ENCODE results near the gene RASSF5. TPM values are rescaled to one million over a fixed set of nuclear protein-coding genes. Genes with fewer than 3 reads are reported as not detected.

RASSF5 gene
- total RNA-seq, 1 experiment from 2014 or later, result 27.2 TPM

DNA sequence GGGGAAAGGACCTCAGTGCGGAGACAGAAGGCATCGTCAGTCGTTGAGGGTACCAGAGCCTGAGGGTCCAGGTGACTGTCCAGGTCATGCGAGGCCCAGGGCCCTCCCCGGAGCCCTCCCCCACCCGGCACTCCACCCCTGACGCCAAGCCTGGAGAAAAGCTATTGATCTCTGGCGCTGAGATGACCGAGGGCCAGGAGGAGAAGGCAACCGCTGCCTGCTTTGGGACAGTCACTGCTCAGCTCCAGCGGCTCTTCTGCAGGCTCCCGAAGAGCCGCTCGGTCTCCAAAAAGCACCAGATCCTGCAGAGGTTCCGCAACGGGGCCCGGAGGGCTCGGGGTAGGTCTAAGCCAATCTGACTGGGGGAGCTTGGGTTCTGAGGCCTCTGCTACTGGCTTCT lies 10.9 kb downstream of the RASSF5 start:
- H3K4me1 ChIP-seq (ENCODE audit: low read length), result no peaks in the 10 kb centered on the region
- H3K79me2 ChIP-seq (ENCODE audit: low read length), result no peaks in the 10 kb centered on the region
- H3K4me3 ChIP-seq (ENCODE audit: low read length), result no peak overlapping the region
- no peaks in the 10 kb centered on the region for H3K36me3 ChIP-seq (ENCODE audit: insufficient read depth, low read length)
- no peak overlapping the region for H3K4me2 ChIP-seq (ENCODE audit: low read depth, low read length, poor library complexity, severe bottlenecking)
- no peak for DNase-seq
- H3K27ac ChIP-seq (ENCODE audit: low read length), result no peak overlapping the region
- H3K9me2 ChIP-seq (replicated peaks; ENCODE audit: insufficient read depth, low read length), result no peaks in the 10 kb centered on the region
- no peak overlapping the region for H2AFZ ChIP-seq (ENCODE audit: low read length)
- no peaks in the 10 kb centered on the region for H3K27me3 ChIP-seq (ENCODE audit: low read length)
- no peak overlapping the region for H3K9ac ChIP-seq (ENCODE audit: low read length)
- no peaks in the 10 kb centered on the region; the same call in 1 of the 2 replicates for H4K20me1 ChIP-seq (ENCODE audit: insufficient read depth, low read depth, low read length)
- H3K9me3 ChIP-seq (ENCODE audit: low read length), result no peaks in the 10 kb centered on the region

DNA sequence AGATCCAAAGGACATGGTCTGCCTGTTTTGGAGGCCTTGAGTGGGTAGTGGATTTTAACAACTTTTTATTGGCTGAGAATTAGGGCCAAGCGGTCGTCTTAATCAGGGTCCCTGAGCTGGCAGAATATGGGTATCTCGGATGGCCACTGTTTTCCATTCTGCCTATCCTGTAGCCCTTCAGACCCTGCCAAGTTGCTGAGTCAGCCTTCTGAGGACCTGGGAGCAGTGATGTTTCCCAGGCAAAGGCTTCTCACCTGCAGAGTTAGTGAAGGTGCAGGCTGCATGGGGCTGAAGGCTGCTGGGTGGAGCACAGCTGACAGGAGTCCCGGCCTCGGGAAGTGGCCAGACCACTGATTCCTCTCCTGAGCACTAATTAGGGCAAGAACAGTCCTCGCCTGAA lies 11.4 kb downstream of the RASSF5 start:
- H3K36me3 ChIP-seq (ENCODE audit: insufficient read depth, low read length), result no peaks in the 10 kb centered on the region
- no peak overlapping the region for H3K9ac ChIP-seq (ENCODE audit: low read length)
- H4K20me1 ChIP-seq (ENCODE audit: insufficient read depth, low read depth, low read length), result no peaks in the 10 kb centered on the region; the same call in 1 of the 2 replicates
- H2AFZ ChIP-seq (ENCODE audit: low read length), result no peak overlapping the region
- DNase-seq, result no peak
- H3K27ac ChIP-seq (ENCODE audit: low read length), result no peak overlapping the region
- H3K9me2 ChIP-seq (replicated peaks; ENCODE audit: insufficient read depth, low read length), result no peaks in the 10 kb centered on the region
- no peaks in the 10 kb centered on the region for H3K9me3 ChIP-seq (ENCODE audit: low read length)
- H3K4me2 ChIP-seq (ENCODE audit: low read depth, low read length, poor library complexity, severe bottlenecking), result no peak overlapping the region
- H3K27me3 ChIP-seq (ENCODE audit: low read length), result no peaks in the 10 kb centered on the region
- H3K79me2 ChIP-seq (ENCODE audit: low read length), result no peaks in the 10 kb centered on the region
- H3K4me1 ChIP-seq (ENCODE audit: low read length), result no peaks in the 10 kb centered on the region
- H3K4me3 ChIP-seq (ENCODE audit: low read length), result no peak overlapping the region

DNA sequence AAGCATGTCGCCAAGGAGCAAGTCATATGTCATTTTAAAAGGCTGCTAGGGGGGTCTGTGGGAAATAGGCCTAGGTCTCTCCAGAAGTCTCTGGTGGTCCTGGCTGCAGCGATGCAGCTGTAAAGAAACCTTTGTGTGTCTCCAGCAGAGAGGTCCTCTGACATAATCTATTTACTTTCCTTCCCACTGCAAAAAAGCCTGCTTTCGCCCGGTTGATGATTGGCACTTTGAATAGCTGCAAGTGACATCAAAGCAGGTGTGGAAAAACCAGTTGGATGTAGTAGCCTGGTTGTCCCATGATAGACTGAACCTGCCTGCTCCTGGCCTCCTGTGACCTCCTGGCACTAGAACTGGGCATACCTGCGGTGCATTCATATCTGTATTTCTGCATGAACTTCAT lies 13.8 kb downstream of the RASSF5 start:
- no peak overlapping the region for H3K9ac ChIP-seq (ENCODE audit: low read length)
- no peaks in the 10 kb centered on the region for H3K79me2 ChIP-seq (ENCODE audit: low read length)
- DNase-seq, result no peak
- peaks cover 3% of the 10 kb centered on the region for H3K4me1 ChIP-seq (ENCODE audit: low read length)
- H3K9me3 ChIP-seq (ENCODE audit: low read length), result no peaks in the 10 kb centered on the region
- no peak overlapping the region for H2AFZ ChIP-seq (ENCODE audit: low read length)
- H3K4me3 ChIP-seq (ENCODE audit: low read length), result no peak overlapping the region
- no peaks in the 10 kb centered on the region for H3K36me3 ChIP-seq (ENCODE audit: insufficient read depth, low read length)
- H3K27me3 ChIP-seq (ENCODE audit: low read length), result no peaks in the 10 kb centered on the region
- no peak overlapping the region for H3K27ac ChIP-seq (ENCODE audit: low read length)
- no peak overlapping the region for H3K4me2 ChIP-seq (ENCODE audit: low read depth, low read length, poor library complexity, severe bottlenecking)
- no peaks in the 10 kb centered on the region for H3K9me2 ChIP-seq (replicated peaks; ENCODE audit: insufficient read depth, low read length)
- no peaks in the 10 kb centered on the region for H4K20me1 ChIP-seq (ENCODE audit: insufficient read depth, low read depth, low read length)

DNA sequence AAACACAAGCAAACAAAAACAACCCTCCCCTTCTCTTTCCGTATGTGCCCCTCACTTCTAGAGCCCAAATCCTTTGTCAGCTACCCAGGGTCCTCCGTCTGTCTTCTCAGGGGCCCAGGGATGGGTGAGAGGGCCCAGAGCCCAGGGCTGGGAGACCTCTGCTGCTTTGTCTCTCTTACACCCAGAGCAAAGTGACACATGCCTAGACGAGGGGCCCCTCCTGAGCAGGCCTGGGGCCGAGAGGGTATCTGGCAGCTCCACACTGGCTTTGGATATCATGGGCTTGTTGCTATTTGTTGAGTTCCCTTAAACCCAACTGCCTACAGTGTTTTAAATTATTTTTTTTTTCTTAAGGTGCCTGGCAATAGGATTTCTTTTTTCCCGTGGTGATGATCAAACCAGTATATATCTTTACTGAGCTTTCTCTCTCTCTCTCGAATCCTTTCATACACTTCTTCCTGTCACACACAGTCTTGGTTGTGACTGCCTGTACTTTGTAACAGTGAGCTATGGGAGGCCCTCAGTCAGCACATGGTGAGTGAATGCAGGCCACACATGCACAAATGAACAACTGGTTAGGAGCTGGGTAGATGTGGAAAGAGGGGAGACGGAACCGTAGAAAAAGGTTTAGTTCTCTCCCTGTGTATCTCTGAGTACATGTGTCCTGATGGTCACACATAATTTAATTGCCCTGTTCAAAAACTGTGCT lies 14.5 kb downstream of the RASSF5 start:
- Histone ChIP-seq H3K9ac (ENCODE audit: low read length) (no peak overlapping the region), H3K27ac (ENCODE audit: low read length) (no peak overlapping the region), H3K36me3 (ENCODE audit: insufficient read depth, low read length) (no peaks in the 10 kb centered on the region), H2AFZ (ENCODE audit: low read length) (no peak overlapping the region), H3K4me3 (ENCODE audit: low read length) (no peak overlapping the region), H4K20me1 (ENCODE audit: insufficient read depth, low read depth, low read length) (no peaks in the 10 kb centered on the region), H3K4me1 (ENCODE audit: low read length) (peaks cover 10% of the 10 kb centered on the region), H3K79me2 (ENCODE audit: low read length) (no peaks in the 10 kb centered on the region), H3K9me2 (replicated peaks; ENCODE audit: insufficient read depth, low read length) (no peaks in the 10 kb centered on the region), H3K9me3 (ENCODE audit: low read length) (no peaks in the 10 kb centered on the region), H3K27me3 (ENCODE audit: low read length) (no peaks in the 10 kb centered on the region), H3K4me2 (ENCODE audit: low read depth, low read length, poor library complexity, severe bottlenecking) (no peak overlapping the region)
- no peak for DNase-seq

DNA sequence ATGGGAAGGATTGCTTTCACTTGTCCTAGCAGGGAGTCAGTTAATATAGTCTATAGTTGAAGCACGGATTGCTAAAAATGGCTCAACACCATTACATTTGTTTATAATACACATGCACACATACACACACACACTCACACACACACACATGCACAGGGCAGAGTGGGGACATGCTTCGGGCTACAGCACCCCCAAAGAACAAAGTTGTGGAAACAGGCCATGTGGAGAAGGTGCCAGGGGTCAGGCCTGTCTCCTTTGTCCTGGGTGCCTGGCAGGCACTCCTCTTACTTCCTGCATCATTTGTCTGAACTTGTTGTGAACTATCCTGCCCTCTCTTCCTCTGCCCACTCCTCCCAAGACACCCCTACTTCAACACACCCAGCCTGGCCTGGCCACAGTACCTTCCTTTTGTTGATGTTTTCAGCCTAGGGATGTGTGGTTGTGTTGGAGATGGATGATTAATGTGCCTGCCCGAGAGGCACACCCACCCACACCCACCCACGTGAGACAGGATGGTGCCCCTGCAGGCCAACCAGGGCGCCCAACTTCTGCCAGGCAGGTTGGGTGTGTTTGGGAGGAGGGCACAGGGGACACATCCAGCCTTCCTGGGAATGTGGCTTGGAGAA lies 17.5 kb downstream of the RASSF5 start:
- no peak overlapping the region for H3K4me3 ChIP-seq (ENCODE audit: low read length)
- no peak overlapping the region for H3K4me2 ChIP-seq (ENCODE audit: low read depth, low read length, poor library complexity, severe bottlenecking)
- no peaks in the 10 kb centered on the region for H3K36me3 ChIP-seq (ENCODE audit: insufficient read depth, low read length)
- H3K4me1 ChIP-seq (ENCODE audit: low read length), result peaks cover 14% of the 10 kb centered on the region
- H3K9me3 ChIP-seq (ENCODE audit: low read length), result no peaks in the 10 kb centered on the region
- no peak overlapping the region; the same call in 1 of the 2 replicates for H2AFZ ChIP-seq (ENCODE audit: low read length)
- DNase-seq, result no peak
- H3K27me3 ChIP-seq (ENCODE audit: low read length), result no peaks in the 10 kb centered on the region
- no peak overlapping the region for H3K27ac ChIP-seq (ENCODE audit: low read length)
- H3K9me2 ChIP-seq (replicated peaks; ENCODE audit: insufficient read depth, low read length), result no peaks in the 10 kb centered on the region
- no peak overlapping the region for H3K9ac ChIP-seq (ENCODE audit: low read length)
- no peaks in the 10 kb centered on the region for H4K20me1 ChIP-seq (ENCODE audit: insufficient read depth, low read depth, low read length)
- no peaks in the 10 kb centered on the region for H3K79me2 ChIP-seq (ENCODE audit: low read length)

DNA sequence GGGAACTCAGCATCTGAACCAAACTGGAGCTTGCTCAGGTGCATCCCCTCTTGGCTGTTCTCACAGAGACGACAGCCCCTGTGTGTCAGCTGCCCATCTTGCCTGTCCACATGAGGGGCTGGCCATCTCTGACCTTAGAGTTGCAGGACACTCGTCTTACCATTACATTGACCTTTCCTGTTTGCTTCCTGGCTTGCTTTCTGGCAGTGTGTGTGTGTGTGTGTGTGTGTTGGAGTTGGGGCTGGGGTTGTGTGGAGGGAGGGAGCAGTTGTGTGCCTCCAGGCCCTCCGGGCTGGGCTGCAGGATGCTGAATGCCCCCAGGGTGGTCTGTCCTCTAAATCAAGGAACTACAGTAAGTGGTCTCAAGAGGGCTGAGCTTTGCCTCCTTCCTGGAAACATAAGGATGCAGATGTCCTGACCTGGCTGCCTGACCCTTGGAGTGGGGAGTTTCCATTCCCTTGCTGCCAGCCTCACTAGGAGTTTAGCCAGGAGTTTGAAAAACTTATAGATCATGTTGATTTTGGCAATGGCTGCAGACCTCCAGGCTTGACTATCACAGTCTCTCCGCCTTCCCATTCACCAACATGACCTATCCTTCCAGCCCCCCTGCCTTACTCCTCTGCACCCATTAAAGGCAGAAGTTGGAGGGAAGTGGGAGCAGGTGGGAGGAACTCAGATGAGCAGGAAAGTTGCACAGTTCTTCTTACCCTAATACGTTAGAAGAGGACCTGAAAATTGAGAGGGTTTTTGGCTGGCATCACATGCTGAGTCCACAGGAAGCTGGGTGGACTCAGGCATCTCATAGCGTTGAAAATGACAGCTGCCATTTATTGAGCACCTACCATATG lies 19.0 kb downstream of the RASSF5 start:
- H3K27ac ChIP-seq (ENCODE audit: low read length), result no peak overlapping the region
- H3K9me3 ChIP-seq (ENCODE audit: low read length), result no peaks in the 10 kb centered on the region
- peaks cover 14% of the 10 kb centered on the region for H3K4me1 ChIP-seq (ENCODE audit: low read length)
- H3K36me3 ChIP-seq (ENCODE audit: insufficient read depth, low read length), result no peaks in the 10 kb centered on the region
- peak; percentile 45 for DNase-seq
- no peaks in the 10 kb centered on the region for H3K27me3 ChIP-seq (ENCODE audit: low read length)
- H3K9me2 ChIP-seq (replicated peaks; ENCODE audit: insufficient read depth, low read length), result no peaks in the 10 kb centered on the region
- H3K4me3 ChIP-seq (ENCODE audit: low read length), result no peak overlapping the region
- H3K4me2 ChIP-seq (ENCODE audit: low read depth, low read length, poor library complexity, severe bottlenecking), result peak overlapping the region; percentile 15
- H2AFZ ChIP-seq (ENCODE audit: low read length), result no peak overlapping the region
- H4K20me1 ChIP-seq (ENCODE audit: insufficient read depth, low read depth, low read length), result no peaks in the 10 kb centered on the region
- H3K79me2 ChIP-seq (ENCODE audit: low read length), result no peaks in the 10 kb centered on the region
- no peak overlapping the region for H3K9ac ChIP-seq (ENCODE audit: low read length)

DNA sequence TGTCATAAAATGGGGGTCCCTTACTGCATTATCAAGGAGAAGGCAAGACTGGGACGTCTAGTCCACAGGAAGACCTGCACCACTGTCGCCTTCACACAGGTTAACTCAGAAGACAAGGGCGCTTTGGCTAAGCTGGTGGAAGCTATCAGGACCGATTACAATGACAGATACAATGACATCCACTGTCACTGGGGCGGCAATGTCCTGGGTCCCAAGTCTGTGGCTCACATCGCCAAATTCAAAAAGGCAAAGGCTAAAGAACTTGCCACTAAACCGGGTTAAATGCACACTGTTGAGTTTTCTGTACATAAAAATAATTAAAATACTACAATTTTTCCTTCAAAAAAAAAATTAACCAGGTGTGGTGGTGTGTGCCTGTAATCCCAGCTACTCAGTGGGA lies 22.1 kb downstream of the RASSF5 start:
- Histone ChIP-seq H2AFZ (ENCODE audit: low read length) (no peak overlapping the region), H3K27me3 (ENCODE audit: low read length) (no peaks in the 10 kb centered on the region), H3K9me3 (ENCODE audit: low read length) (no peaks in the 10 kb centered on the region), H3K9me2 (replicated peaks; ENCODE audit: insufficient read depth, low read length) (no peaks in the 10 kb centered on the region), H3K4me2 (ENCODE audit: low read depth, low read length, poor library complexity, severe bottlenecking) (no peak overlapping the region), H3K4me1 (ENCODE audit: low read length) (peaks cover 14% of the 10 kb centered on the region), H3K27ac (ENCODE audit: low read length) (no peak overlapping the region), H3K79me2 (ENCODE audit: low read length) (no peaks in the 10 kb centered on the region), H3K4me3 (ENCODE audit: low read length) (no peak overlapping the region), H3K36me3 (ENCODE audit: insufficient read depth, low read length) (no peaks in the 10 kb centered on the region), H4K20me1 (ENCODE audit: insufficient read depth, low read depth, low read length) (no peaks in the 10 kb centered on the region), H3K9ac (ENCODE audit: low read length) (no peak overlapping the region)
- no peak for DNase-seq

DNA sequence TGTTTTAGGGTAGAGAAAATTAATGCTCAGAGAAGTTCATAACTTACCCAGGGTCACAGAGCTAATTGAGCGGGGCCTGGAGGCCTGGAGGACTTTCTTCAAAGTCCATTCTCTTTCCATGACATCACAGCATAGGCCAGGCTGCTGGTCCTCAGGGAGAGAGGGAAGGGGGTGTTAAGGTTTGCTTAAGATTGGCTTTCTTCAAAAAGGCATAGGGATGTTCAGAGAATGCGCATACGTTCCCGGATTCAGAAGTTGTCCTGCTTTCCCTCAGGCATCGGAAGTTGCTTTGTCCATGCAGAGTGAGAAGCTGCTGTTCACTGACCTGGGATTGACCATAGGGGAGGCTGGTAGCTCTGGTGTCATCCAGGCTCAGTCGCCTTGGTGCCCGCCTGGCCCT lies 25.0 kb downstream of the RASSF5 start:
- H3K9me3 ChIP-seq (ENCODE audit: low read length), result no peaks in the 10 kb centered on the region
- no peak overlapping the region for H3K9ac ChIP-seq (ENCODE audit: low read length)
- no peak for DNase-seq
- no peaks in the 10 kb centered on the region for H4K20me1 ChIP-seq (ENCODE audit: insufficient read depth, low read depth, low read length)
- no peaks in the 10 kb centered on the region for H3K36me3 ChIP-seq (ENCODE audit: insufficient read depth, low read length)
- H3K4me3 ChIP-seq (ENCODE audit: low read length), result no peak overlapping the region
- no peak overlapping the region for H2AFZ ChIP-seq (ENCODE audit: low read length)
- no peaks in the 10 kb centered on the region for H3K4me1 ChIP-seq (ENCODE audit: low read length)
- H3K4me2 ChIP-seq (ENCODE audit: low read depth, low read length, poor library complexity, severe bottlenecking), result no peak overlapping the region
- H3K27ac ChIP-seq (ENCODE audit: low read length), result no peak overlapping the region
- no peaks in the 10 kb centered on the region for H3K27me3 ChIP-seq (ENCODE audit: low read length)
- H3K79me2 ChIP-seq (ENCODE audit: low read length), result no peaks in the 10 kb centered on the region
- no peaks in the 10 kb centered on the region for H3K9me2 ChIP-seq (replicated peaks; ENCODE audit: insufficient read depth, low read length)
